HUES6 (cell line): ENCODE measurements around the gene SESN3.

ENCODE experiments used
- H3K27ac ChIP-seq: 2 replicates; pipeline ENCODE4 v1.7.0; 2013; ENCODE audit warnings: low read depth, mild to moderate bottlenecking, low read length, inconsistent platforms
- H3K27me3 ChIP-seq: 2 replicates; pipeline ENCODE4 v1.6.1; 2013; ENCODE audit warnings: low read length; ENCODE audit not compliant: control insufficient read depth, insufficient read depth
- H3K36me3 ChIP-seq: 2 replicates; pipeline ENCODE4 v1.6.1; 2013; ENCODE audit warnings: low read length; ENCODE audit not compliant: control insufficient read depth, insufficient read depth
- H3K4me1 ChIP-seq: 2 replicates; pipeline ENCODE4 v1.6.1; 2013; ENCODE audit warnings: low read length; ENCODE audit not compliant: control insufficient read depth, insufficient read depth
- H3K4me3 ChIP-seq: 2 replicates; pipeline ENCODE4 v1.5.1; 2013; ENCODE audit warnings: low read depth, low read length
- H3K9ac ChIP-seq: one replicate; pipeline ENCODE4 v1.6.1; 2013; ENCODE audit warnings: mild to moderate bottlenecking, low read length
- H3K9me3 ChIP-seq: 2 replicates; pipeline ENCODE4 v1.6.1; 2013; ENCODE audit warnings: low read depth, low read length; ENCODE audit not compliant: control insufficient read depth, insufficient read depth

Gene SESN3

GRCh38 chr11:95150956-95151684 lies 79.9 kb downstream of the SESN3 start:
- H3K27ac ChIP-seq: no peak overlapping the region
- H3K36me3 ChIP-seq: no peaks in the 10 kb centered on the region

GRCh38 chr11:95149651-95150364 lies 81.2 kb downstream of the SESN3 start:
- Histone ChIP-seq H3K4me3 (peak overlapping the region; percentile 78), H3K4me1 (peaks cover 11% of the 10 kb centered on the region; the same call in 1 of the 2 replicates), H3K27ac (no peak overlapping the region), H3K27me3 (peaks cover 64% of the 10 kb centered on the region), H3K36me3 (no peaks in the 10 kb centered on the region), H3K9ac (peak overlapping the region; percentile 46), H3K9me3 (no peaks in the 10 kb centered on the region)

More at GRCh38 chr11:95150956-95151684, 79.9 kb downstream of the SESN3 start:
- Histone ChIP-seq H3K9me3 (no peaks in the 10 kb centered on the region), H3K4me1 (peaks cover 11% of the 10 kb centered on the region; the same call in 1 of the 2 replicates), H3K9ac (peak overlapping the region; percentile 55), H3K4me3 (peak overlapping the region; percentile 78), H3K27me3 (peaks cover 51% of the 10 kb centered on the region)

- H3K36me3 ChIP-seq: no peaks in the 10 kb centered on the region
- peaks cover 72% of the 10 kb centered on the region for H3K27me3 ChIP-seq
- H3K27ac ChIP-seq: no peak overlapping the region
- no peaks in the 10 kb centered on the region for H3K9me3 ChIP-seq
- H3K4me1 ChIP-seq: peaks cover 11% of the 10 kb centered on the region; the same call in 1 of the 2 replicates
- no peak overlapping the region for H3K9ac ChIP-seq
- no peak overlapping the region for H3K4me3 ChIP-seq
These were observed 82.1 kb downstream of the SESN3 start for GRCh38 chr11:95148938-95149337.

GRCh38 chr11:95148406-95148805 lies 82.6 kb downstream of the SESN3 start:
- peaks cover 11% of the 10 kb centered on the region; the same call in 1 of the 2 replicates for H3K4me1 ChIP-seq

DNA sequence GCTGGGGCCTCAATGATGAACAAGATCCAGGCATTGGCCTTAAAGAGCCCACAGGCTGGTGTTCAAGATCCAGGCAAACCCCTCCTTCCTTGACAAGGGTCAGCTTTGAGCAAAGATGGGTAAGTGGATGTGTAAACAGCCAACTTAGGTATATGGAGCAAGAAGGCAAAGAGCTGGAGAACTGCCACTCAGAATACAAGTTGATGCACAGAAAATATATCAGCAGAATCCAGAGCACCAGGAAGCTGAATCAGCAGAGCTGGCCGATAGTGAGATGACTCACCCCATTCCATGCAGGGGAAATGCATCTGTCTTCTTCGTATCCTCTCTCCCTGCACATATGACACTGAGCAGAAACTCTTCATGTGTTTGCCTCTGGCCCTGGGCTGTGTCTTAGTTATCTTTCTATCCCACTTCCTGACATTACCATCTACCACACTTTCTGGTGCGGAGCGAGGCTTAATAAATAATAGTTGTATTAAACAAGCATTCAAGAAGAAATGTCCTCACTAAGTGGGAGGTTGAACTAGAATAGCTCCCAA lies 83.6 kb downstream of the SESN3 start:
- H3K9ac ChIP-seq: no peak overlapping the region
- peaks cover 87% of the 10 kb centered on the region for H3K27me3 ChIP-seq
- no peak overlapping the region for H3K27ac ChIP-seq
- H3K36me3 ChIP-seq: no peaks in the 10 kb centered on the region
- no peaks in the 10 kb centered on the region for H3K9me3 ChIP-seq
- peaks cover 11% of the 10 kb centered on the region; the same call in 1 of the 2 replicates for H3K4me1 ChIP-seq
- no peak overlapping the region for H3K4me3 ChIP-seq

More at GRCh38 chr11:95148406-95148805, 82.6 kb downstream of the SESN3 start:
- Histone ChIP-seq H3K9me3 (no peaks in the 10 kb centered on the region), H3K4me3 (no peak overlapping the region), H3K36me3 (no peaks in the 10 kb centered on the region), H3K9ac (no peak overlapping the region), H3K27ac (no peak overlapping the region), H3K27me3 (peaks cover 78% of the 10 kb centered on the region)

DNA sequence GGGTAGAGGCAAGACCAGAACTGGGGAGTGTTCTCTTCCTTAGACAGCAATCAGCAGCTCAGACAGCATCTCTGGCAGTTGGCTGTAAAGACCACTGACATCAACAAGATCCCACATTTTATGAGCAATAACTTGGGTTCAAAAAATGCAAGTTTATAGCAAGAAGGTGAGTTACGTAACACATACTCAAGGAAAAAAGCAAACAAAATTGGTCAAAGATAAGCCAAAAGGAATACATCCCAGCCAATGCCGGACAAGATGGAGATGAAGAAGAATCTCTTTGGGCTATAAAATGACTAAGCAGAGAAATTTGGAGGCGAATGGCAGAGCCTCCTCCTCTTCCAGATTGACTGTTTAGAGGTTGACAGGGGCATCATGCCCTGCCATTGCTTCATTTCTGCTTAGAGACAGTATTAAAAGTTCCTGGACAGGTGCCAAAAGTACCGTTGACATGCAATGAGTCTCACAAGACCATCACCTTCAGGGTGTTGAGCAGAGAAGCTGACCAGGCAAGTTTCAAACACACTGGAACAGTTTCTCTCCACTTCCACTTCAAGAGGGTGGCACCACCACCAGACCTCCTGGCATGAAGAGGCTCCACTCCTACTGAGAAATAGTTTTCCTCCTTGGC lies 85.5 kb downstream of the SESN3 start:
- Histone ChIP-seq H3K27me3 (peaks cover 100% of the 10 kb centered on the region), H3K27ac (no peak overlapping the region), H3K9ac (no peak overlapping the region), H3K4me1 (peaks cover 11% of the 10 kb centered on the region; the same call in 1 of the 2 replicates), H3K4me3 (no peak overlapping the region), H3K9me3 (no peaks in the 10 kb centered on the region), H3K36me3 (no peaks in the 10 kb centered on the region)

GRCh38 chr11:95144313-95145235 lies 86.4 kb downstream of the SESN3 start:
- Histone ChIP-seq H3K9me3 (no peaks in the 10 kb centered on the region), H3K36me3 (no peaks in the 10 kb centered on the region), H3K27ac (no peak overlapping the region), H3K4me3 (no peak overlapping the region), H3K9ac (no peak overlapping the region), H3K4me1 (peaks cover 5% of the 10 kb centered on the region; the same call in 1 of the 2 replicates), H3K27me3 (peaks cover 98% of the 10 kb centered on the region)

DNA sequence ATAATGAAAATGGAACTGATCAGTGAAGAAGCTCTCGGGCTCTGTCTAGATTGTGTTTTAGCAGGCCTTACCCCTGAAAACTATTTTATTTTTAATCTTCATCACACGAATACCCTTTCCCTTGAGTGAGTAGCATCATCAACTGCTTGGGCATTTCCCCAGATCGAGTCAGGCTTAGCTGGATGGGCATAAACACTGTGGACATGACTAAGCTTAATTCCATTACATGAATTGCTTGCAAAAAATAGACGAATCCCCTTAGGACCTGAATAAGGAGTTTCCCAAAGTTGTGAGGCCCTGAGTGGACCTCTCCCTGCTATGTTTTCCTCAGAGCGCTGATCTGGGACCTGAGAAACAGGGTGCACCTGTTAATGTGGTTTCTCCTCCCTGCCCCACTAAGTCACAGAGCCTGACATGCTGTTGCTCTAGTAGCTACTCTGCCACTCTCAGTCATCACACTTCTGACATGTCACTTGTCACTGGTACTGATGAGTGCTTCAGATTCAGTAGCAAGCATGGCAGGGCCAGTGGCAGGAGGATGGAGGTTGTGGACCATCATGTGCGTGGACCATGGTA lies 87.8 kb downstream of the SESN3 start:
- Histone ChIP-seq H3K27ac (no peak overlapping the region), H3K9me3 (no peaks in the 10 kb centered on the region), H3K4me1 (no peaks in the 10 kb centered on the region; the same call in 1 of the 2 replicates), H3K36me3 (no peaks in the 10 kb centered on the region), H3K27me3 (peaks cover 85% of the 10 kb centered on the region), H3K9ac (no peak overlapping the region), H3K4me3 (no peak overlapping the region)

- H3K36me3 ChIP-seq: no peaks in the 10 kb centered on the region
- H3K4me1 ChIP-seq: no peaks in the 10 kb centered on the region; the same call in 1 of the 2 replicates
- no peaks in the 10 kb centered on the region for H3K9me3 ChIP-seq
- H3K4me3 ChIP-seq: no peak overlapping the region
- H3K27ac ChIP-seq: no peak overlapping the region
- H3K9ac ChIP-seq: no peak overlapping the region
- H3K27me3 ChIP-seq: peaks cover 77% of the 10 kb centered on the region
These were observed 88.6 kb downstream of the SESN3 start for GRCh38 chr11:95142431-95142830.
